Fibroblast of skin of scalp (primary cell): Measurements from ENCODE around the gene SLC6A11.

Source experiments
- DNase-seq: peaks from one replicate; pipeline ENCODE4 v3.0.0-alpha.2; 2013

Gene SLC6A11

GRCh38 chr3:10790713-10791112 is 25.3 kb upstream of the SLC6A11 start:
- no peak for DNase-seq

DNA sequence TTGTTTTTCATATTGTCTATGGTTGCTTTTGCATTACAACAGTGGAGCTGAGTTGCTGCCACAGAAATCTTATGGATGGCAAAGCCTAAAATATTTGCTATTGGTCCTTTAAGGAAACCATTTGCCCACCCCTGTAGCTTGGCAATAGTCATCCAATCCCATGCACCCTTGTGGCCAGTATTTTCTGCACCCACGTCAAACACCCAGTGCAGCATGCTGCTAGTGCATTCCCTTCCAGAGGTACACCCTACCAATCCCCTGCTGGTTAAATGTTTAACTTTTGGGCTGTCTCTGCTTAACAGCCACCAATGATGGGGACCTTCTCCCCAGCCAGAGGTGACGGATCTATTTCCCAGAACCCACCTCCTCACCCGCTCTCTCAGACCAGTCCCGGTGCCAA is 23.8 kb upstream of the SLC6A11 start:
- DNase-seq: no peak

GRCh38 chr3:10798600-10799367 is 17.2 kb upstream of the SLC6A11 start:
- no peak for DNase-seq

- DNase-seq: no peak
Observed at GRCh38 chr3:10804183-10804648, 11.8 kb upstream of the SLC6A11 start.

DNA sequence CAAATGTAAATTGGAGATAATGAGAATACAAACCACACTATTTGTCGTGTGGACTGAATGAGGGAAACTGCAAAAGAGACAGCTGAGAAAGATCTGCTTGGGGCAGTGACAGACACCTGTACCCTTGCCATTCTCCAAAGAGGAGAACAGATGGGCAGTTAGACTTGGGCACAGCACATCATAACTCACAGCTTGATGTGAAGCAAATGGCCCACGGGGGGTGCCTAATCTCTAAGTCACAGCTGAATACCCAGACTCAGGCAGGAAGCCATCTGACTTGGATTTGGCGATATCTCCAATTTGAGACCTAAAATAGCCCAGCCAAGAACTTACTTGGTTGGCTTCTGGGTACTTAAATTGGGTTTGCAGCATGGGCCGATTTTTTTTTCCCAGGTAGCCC is 10.0 kb upstream of the SLC6A11 start:
- DNase-seq: no peak

DNA sequence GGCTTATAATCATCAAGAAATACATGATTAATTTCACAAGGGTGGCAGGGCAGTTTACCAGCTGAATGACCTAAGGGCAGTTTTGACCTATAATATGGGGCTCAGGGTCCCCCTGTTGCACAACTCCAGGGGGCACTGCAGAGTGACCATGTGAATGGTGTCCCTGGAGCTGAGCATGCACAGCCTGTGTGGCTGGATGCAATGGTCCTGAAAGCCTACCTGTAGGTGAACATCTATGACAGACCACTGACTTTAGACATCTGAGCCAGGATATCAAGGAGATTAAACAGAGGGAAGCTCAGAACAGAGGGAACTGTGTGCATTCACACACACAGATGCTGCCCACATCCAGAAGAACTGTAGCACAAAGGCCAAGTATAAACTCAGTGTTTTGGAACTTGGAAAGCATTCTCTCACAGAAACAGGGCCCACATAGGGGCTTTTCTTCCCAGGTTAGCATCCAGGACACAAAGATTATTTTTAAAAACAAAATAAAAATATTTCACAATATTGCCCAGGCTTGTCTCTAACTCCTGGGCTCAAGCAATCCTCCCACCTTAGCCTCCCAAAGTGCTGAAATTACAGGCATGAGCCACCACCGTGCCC is 7.8 kb upstream of the SLC6A11 start:
- DNase-seq: no peak

DNA sequence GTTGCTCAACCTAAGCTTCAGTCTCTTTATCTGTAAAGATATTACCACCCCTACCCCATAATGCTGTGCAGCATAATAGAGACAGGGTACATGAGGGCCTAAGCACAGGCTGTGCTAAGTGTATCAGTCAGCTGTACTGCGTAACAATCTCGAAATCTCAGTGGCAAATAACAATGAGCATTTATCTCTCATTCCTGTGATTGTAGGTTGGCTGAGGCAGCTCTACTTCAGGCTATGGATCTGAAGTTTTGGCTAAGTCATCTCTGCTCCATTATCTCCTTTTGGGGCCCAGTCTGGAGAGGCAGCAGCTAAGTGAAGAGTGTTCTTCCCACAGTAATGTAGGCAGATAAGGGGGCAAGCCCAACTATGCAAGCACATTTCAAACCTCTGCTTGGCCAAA is 7.1 kb upstream of the SLC6A11 start:
- DNase-seq: no peak

GRCh38 chr3:10810376-10810775 is 5.7 kb upstream of the SLC6A11 start:
- DNase-seq: no peak

- DNase-seq: no peak
Observed at GRCh38 chr3:10813425-10813824, 2.6 kb upstream of the SLC6A11 start.

DNA sequence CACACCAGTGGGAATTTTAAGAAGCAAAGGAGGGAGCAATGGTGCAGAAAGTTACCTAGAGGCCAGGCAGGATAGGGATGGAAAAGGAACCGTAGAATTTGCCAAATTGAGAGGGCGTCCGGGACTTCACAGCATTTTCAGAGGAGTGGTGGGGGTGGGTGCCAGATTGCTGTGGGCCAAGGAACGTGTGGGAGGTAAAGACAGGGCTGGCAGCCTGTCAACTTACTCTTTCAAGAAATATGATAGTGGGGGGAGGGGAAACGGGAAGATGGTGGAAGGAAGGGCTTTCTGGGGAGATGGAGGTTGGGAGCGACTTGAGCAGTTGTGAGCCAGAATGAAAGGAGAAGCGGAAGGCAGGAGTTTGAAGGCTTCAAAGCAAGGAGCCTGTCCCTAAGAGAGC is 1.4 kb upstream of the SLC6A11 start:
- no peak for DNase-seq

- no peak for DNase-seq
Observed at GRCh38 chr3:10815487-10815886, 541 bp upstream of the SLC6A11 start.

DNA sequence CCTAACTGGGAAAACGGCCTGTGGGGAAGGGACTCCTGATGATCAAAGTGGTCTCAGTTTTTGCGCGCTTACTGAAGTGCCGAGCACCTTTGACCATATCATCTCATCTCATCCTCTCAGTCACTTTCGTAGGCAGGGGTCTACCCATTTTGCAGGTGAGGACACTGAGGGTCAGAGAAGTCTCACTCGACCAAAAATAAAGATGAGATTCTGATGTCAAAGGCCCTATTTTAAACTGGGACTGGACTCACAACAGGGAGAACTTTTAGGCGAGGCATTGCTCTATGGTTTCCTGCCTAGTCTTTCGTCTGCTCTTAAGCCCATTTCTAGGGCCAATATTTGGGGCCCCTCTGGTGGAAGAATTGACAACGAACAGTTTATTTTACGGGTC is 830 bp downstream of the SLC6A11 start:
- DNase-seq: no peak

GRCh38 chr3:10817506-10817905 is 1.5 kb downstream of the SLC6A11 start:
- no peak for DNase-seq

GRCh38 chr3:10822055-10822454 is 6.0 kb downstream of the SLC6A11 start:
- no peak for DNase-seq

- no peak for DNase-seq
Observed at GRCh38 chr3:10822708-10823515, 6.9 kb downstream of the SLC6A11 start.

DNA sequence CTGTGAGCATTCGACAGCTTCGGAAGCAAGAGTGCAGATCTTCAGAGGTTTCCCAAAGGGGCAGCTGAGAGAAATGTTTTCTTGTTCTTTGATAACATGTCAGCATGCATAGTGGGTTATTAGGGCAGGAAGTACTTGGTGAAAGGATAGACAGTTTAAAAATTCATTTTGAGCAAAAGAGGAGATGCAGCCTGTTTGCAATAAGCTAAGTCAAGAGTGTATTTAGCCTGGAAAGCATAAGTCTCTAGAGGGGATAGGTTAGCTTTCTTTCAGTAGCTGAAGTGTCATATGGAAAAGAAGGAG is 7.4 kb downstream of the SLC6A11 start:
- no peak for DNase-seq

- no peak for DNase-seq
Observed at GRCh38 chr3:10824468-10824867, 8.4 kb downstream of the SLC6A11 start.

DNA sequence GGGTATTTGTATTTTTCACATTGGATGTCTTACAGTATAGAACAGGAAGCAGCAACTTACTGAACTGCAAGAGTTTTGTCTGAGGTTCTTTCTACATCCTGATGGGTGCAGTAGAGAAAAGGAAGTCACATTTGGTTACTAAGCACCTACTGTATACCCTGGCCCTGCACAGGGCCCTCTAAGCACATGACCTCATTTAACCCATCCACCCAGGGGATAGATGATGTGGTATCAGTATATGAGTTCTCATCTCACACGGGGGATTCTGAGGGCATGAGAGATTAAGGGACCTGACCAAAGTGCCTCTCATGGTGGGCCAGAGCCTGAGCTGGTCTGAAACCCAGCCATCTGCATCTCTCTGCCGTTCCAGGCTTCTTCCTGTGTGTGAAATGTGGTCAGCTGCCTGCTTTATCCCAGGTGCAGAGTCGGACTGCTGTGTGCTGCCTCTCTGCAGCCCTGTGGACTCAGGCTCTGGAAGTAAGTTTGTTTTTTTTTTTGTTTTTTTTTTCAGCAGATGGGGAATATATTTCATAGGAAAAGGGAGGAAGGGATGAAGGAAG is 17.9 kb downstream of the SLC6A11 start:
- no peak for DNase-seq

DNA sequence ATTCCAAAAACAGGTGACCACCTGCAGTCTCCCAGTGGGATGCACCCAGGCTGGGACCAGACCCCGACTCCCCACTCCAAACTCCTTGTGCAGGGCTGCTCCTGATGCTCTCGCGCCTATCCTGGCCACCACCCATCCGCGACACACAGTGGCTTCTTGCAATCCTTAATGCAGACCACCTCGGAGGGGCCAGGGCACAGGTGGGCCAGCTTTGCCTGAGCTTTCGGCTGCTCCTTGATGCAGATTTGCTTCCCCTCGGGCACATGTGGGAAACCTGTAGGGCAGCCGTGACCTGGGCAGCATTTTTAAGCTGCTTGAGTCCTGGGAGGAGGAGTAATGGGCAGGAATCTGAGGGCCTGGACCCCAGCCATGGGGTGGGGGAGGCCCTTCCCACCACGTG is 18.9 kb downstream of the SLC6A11 start:
- DNase-seq: no peak

DNA sequence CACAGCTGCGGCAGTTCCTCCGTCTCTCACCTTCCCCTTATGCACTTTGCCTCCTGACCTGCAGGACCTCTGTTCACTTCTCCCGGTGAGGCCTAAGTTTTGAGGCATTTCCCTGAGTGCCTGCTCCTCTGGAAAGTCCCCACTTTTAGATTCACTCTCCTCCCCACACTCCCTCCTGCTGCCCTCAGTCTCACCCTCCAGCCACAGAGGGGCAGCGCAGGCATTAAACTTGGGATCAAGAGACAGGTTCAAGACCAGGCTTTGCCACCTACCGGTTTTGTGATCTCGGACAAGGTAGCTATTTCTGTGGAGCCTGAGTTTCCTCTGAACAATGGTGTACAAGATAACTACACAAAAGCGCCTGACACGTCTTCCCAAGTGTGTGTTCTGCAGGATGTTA is 19.4 kb downstream of the SLC6A11 start:
- no peak for DNase-seq

GRCh38 chr3:10836676-10837075 is 20.6 kb downstream of the SLC6A11 start:
- DNase-seq: no peak

DNA sequence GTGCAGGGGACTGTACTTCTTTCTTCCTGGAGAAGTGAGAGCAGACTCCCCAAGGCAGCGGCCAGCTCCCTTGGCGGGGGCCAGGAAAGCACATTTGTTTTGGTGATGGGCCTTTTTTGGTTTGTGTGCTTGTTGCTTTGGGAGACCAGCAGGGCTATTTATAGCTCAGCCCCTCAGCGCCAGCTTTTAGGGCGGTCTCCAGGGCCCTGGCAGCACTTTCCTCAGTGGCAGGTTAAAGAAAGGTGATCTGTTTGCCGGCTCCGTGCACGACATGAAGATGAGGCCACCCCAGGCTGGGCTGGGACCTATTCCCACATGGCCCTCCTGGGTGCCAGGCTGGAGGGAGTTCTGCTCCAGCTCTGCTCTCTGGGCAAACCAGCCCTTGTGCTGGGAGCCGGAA is 21.8 kb downstream of the SLC6A11 start:
- no peak for DNase-seq

DNA sequence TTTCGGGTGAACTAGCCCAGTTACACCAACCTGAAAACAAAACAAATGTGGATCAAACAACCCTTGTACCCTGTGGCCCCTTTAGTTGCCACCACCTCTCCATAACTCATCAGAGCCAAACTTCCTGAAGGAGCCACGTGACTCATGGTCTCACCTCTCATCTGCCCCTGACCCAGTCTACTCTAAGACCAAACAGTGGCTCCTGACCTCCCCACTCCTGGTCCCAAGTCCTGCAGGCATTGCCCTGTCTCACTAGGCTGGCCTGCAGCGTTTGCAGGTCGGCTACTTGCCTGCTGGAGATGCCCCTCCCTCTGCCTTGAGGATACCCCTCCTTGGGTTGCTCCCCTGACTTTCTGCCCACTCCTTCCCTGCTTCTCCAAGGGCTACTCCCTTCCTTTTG is 23.1 kb downstream of the SLC6A11 start:
- DNase-seq: no peak

GRCh38 chr3:10841100-10841499 is 25.1 kb downstream of the SLC6A11 start:
- no peak for DNase-seq
